ENCODE results near the gene TICAM2. TPM values are rescaled to one million over a fixed set of nuclear protein-coding genes. Genes with fewer than 3 reads are reported as not detected.

TICAM2 gene
- total and polyA plus RNA-seq, 10 of the 15 experiments (the other 5 are each of a cell fraction or from before 2014, with no cell fraction given), result 0.14 to 7.0 (median 2.9) TPM

DNA sequence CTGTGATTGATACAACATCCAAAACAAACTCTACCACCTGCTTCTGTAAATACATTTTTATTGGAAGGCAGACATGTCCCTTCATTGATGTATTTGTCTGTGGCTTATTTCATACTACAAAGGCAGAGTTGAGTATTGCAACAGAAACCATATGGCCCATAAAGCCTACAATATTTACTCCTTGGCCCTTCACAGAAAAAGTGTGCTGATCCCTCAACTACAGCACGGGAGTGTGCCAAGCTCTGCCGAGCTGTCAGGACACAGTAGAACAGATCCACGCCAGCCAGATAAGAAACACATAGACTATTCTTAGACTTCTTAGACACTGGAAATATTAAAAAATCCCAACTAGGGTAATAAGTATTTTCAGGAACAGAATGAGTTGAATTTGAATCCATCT lies 13.2 kb downstream of the TICAM2 start:
- Histone ChIP-seq H3K4me2 (ENCODE audit: control insufficient read depth, insufficient read depth) (no peak overlapping the region), H3K27ac (ENCODE audit: control insufficient read depth, insufficient read depth) (no peak overlapping the region), H4K20me1 (ENCODE audit: control insufficient read depth, insufficient read depth) (no peaks in the 10 kb centered on the region), H3K27me3 (replicated peaks in 1 of 2; ENCODE audit: control insufficient read depth in 2 of 2, insufficient read depth in 2 of 2, low read length in 1 of 2) (no peaks in the 10 kb centered on the region), H3K79me2 (ENCODE audit: control insufficient read depth, insufficient read depth, low read length) (peaks cover 2% of the 10 kb centered on the region; the same call in 1 of the 2 replicates), H3K4me3 (no peak overlapping the region), H3K9ac (ENCODE audit: control insufficient read depth, insufficient read depth, low read length) (no peak overlapping the region), H2AFZ (ENCODE audit: control insufficient read depth, low read depth, low read length) (no peak overlapping the region), H3K36me3 (ENCODE audit: control insufficient read depth in 2 of 2, insufficient read depth in 2 of 2, low read length in 1 of 2) (peaks cover 0 to 3% of the 10 kb centered on the region in 2 experiments; a peak in 1 of 4 replicates), H3K4me1 (ENCODE audit: control insufficient read depth, insufficient read depth, low read length) (peaks cover 7% of the 10 kb centered on the region; the same call in 1 of the 2 replicates), H3K9me3 (replicated peaks; ENCODE audit: control insufficient read depth, insufficient read depth, low read length) (no peaks in the 10 kb centered on the region; the same call in 2 of the 3 replicates)
- TF ChIP-seq MAX (IDR thresholded peaks at IDR 0.05; ENCODE audit: low read depth, low read length), result no peak
- no peak for TF ChIP-seq SRF (IDR thresholded peaks at IDR 0.05; ENCODE audit: low read depth in 2 of 2, low read length in 2 of 2)
- no peak for TF ChIP-seq ZNF207 (IDR thresholded peaks at IDR 0.05; ENCODE audit: borderline replicate concordance)
- no peak for TF ChIP-seq CREM (IDR thresholded peaks at IDR 0.05; ENCODE audit: low read depth)
- TF ChIP-seq TCF3 (IDR thresholded peaks at IDR 0.05; ENCODE audit: borderline replicate concordance, insufficient read depth, low read depth, low read length), result no peak
- TF ChIP-seq NFIC (IDR thresholded peaks at IDR 0.05; ENCODE audit: low read depth, low read length), result no peak
- ChIA-PET CTCF (interaction anchor here (1.2 to 6.0 kb wide), 6 partner anchors 11 to 280 kb away, joined by 4 to 85 read pairs (median 14); no protein-coding TSS in a partner anchor), POLR2A (interaction anchor here (1.2 kb wide), 1 partner anchor 11 kb away, joined by 4 read pairs; no protein-coding TSS in a partner anchor), SMC1A (ENCODE audit: uncharacterized antibody, unreplicated experiment) (interaction anchor here (0.9 to 5.6 kb wide), 8 partner anchors 11 to 284 kb away, joined by 4 to 48 read pairs (median 5); partner anchors contain the start of genes FEM1C and TICAM2), RAD21 (ENCODE audit: unreplicated experiment) (interaction anchor here (0.9 to 5.7 kb wide), 6 partner anchors 10 to 281 kb away, joined by 3 to 41 read pairs (median 8); partner anchors contain the start of gene TICAM2)
- intact Hi-C loops (cut with micrococcal nuclease; ENCODE audit: unreplicated experiment), result loop anchor here (5.0 kb wide), 2 partner anchors 197 to 212 kb away; no protein-coding TSS in a partner anchor
- FAIRE-seq (no peak), ATAC-seq (no peak; the same call in 2 of the 3 replicates), DNase-seq (ENCODE audit: low read depth, low spot score) (no peak)
- WGBS (ENCODE audit: insufficient coverage, insufficient replicate concordance, low lambda C conversion rate, missing lambda C conversion rate), result 96% methylated on average over 3 of the region's 3 CpGs
- in situ Hi-C loops (cut with MboI), result loop anchor here (25.0 kb wide), 1 partner anchor 1152 kb away; no protein-coding TSS in a partner anchor
- no TSS peak for BruUV-seq (replicated peaks)

Measured in GM12878 (cell line).